Measurements from ENCODE around the gene ENOX1. TPM values are rescaled to one million over a fixed set of nuclear protein-coding genes. Genes with fewer than 3 reads are reported as not detected.

ENOX1 gene
- total and polyA plus RNA-seq, 2 of the 13 experiments (the other 11 are each of a cell fraction or from before 2014, with no cell fraction given): not detected

- no peak for TF ChIP-seq ZNF407 (CRISPR knock-in tag; IDR thresholded peaks at IDR 0.05; ENCODE audit: not compliant biosample characterization)
- no peak for TF ChIP-seq ZNF788 (CRISPR knock-in tag; IDR thresholded peaks at IDR 0.05; ENCODE audit: borderline replicate concordance)
- no peak for TF ChIP-seq FOXA3 (CRISPR knock-in tag; IDR thresholded peaks at IDR 0.05)
- TF ChIP-seq ZNF256 (CRISPR knock-in tag; conservative IDR thresholded peaks at IDR 0.05): no peak
- no peak for TF ChIP-seq TAF15 (IDR thresholded peaks at IDR 0.05; ENCODE audit: low read depth, low read length, poor library complexity, severe bottlenecking)
- no peak for TF ChIP-seq ZNF207 (IDR thresholded peaks at IDR 0.05; ENCODE audit: borderline replicate concordance)
- no peak for TF ChIP-seq ZNF777 (CRISPR knock-in tag; IDR thresholded peaks at IDR 0.05)
- TF ChIP-seq ZNF747 (CRISPR knock-in tag; IDR thresholded peaks at IDR 0.05; ENCODE audit: borderline replicate concordance): no peak
- TF ChIP-seq RBM39 (IDR thresholded peaks at IDR 0.05; ENCODE audit: low read depth, low read length, poor library complexity, severe bottlenecking): no peak
- TF ChIP-seq FOSL1 (CRISPR knock-in tag; IDR thresholded peaks at IDR 0.05; ENCODE audit: borderline replicate concordance): no peak
- TF ChIP-seq ELF4 (CRISPR knock-in tag; IDR thresholded peaks at IDR 0.05; ENCODE audit: borderline replicate concordance): no peak
These were observed 121.4 kb downstream of the ENOX1 start (continued) for GRCh38 chr13:43665388-43665787.

Data from HepG2 (cell line).